BJ (cell line): ENCODE measurements around the gene KIAA1671. TPM values are rescaled to one million over a fixed set of nuclear protein-coding genes. Genes with fewer than 3 reads are reported as not detected.

Experiments
- CTCF ChIA-PET: fragments of 350-600 bp; formaldehyde crosslinking; extraction: SDS; loops from one replicate; lab custom pipeline; 2021; ENCODE audit warnings: antibody characterized with exemption, inconsistent platforms; lab: Yijun Ruan, JAX
- POLR2A ChIA-PET: fragments of 300-600 bp; sonication (Branson Sonifier 250); formaldehyde crosslinking; extraction: SDS; loops from one replicate; lab custom pipeline; 2021; ENCODE audit warnings: antibody characterized with exemption; lab: Charles Lee
- DNase-seq: peaks from one replicate; pipeline ENCODE4 v3.0.0-alpha.2; 2011; ENCODE audit warnings: low read depth
- H3K27me3 ChIP-seq: 2 replicates; pipeline ENCODE4 v1.6.0; 2011; ENCODE audit warnings: low read length; ENCODE audit not compliant: control insufficient read depth, insufficient read depth
- H3K36me3 ChIP-seq: 2 replicates; pipeline ENCODE4 v1.5.1; 2011; ENCODE audit warnings: low read length; ENCODE audit not compliant: control insufficient read depth, insufficient read depth
- H3K4me3 ChIP-seq: 2 replicates; pipeline ENCODE4 v1.5.1; 2011; ENCODE audit warnings: low read depth, mild to moderate bottlenecking, control low read depth, low read length
- CTCF ChIP-seq: IDR thresholded peaks from 2 replicates; pipeline ENCODE4 v1.5.1; 2011; ENCODE audit warnings: low read depth, mild to moderate bottlenecking, control low read depth, inconsistent platforms, low read length, moderate library complexity; ENCODE audit not compliant: insufficient read depth
- polyA plus RNA-seq: library from polyadenylated mRNA; depleted of rRNA; stranded (reverse); fragments of >200 nt; gene quantifications from 2 replicates; pipeline ENCODE4 v1.2.3, GENCODE V29; 2011

The KIAA1671 gene
- polyA plus RNA-seq, 1 experiment, result 0.11 TPM

GRCh38 chr22:24992946-24993345 is 40.4 kb downstream of the KIAA1671 start:
- CTCF ChIA-PET, result no interaction called here
- TF ChIP-seq CTCF, result no peak
- no peak for DNase-seq
- POLR2A ChIA-PET, result no interaction called here
- Histone ChIP-seq H3K36me3 (no peaks in the 10 kb centered on the region), H3K27me3 (no peaks in the 10 kb centered on the region), H3K4me3 (no peak overlapping the region)

GRCh38 chr22:24994070-24994763 is 41.7 kb downstream of the KIAA1671 start:
- no peak for DNase-seq
- POLR2A ChIA-PET, result no interaction called here
- H3K27me3 ChIP-seq, result no peaks in the 10 kb centered on the region

GRCh38 chr22:24995649-24996180 is 43.2 kb downstream of the KIAA1671 start:
- Histone ChIP-seq H3K4me3 (no peak overlapping the region), H3K27me3 (no peaks in the 10 kb centered on the region), H3K36me3 (no peaks in the 10 kb centered on the region)
- TF ChIP-seq CTCF, result no peak
- ChIA-PET POLR2A (no interaction called here), CTCF (no interaction called here)
- DNase-seq, result no peak

More at GRCh38 chr22:24994070-24994763, 41.7 kb downstream of the KIAA1671 start:
- CTCF ChIA-PET, result no interaction called here
- Histone ChIP-seq H3K4me3 (no peak overlapping the region), H3K36me3 (no peaks in the 10 kb centered on the region)
- no peak for TF ChIP-seq CTCF

DNA sequence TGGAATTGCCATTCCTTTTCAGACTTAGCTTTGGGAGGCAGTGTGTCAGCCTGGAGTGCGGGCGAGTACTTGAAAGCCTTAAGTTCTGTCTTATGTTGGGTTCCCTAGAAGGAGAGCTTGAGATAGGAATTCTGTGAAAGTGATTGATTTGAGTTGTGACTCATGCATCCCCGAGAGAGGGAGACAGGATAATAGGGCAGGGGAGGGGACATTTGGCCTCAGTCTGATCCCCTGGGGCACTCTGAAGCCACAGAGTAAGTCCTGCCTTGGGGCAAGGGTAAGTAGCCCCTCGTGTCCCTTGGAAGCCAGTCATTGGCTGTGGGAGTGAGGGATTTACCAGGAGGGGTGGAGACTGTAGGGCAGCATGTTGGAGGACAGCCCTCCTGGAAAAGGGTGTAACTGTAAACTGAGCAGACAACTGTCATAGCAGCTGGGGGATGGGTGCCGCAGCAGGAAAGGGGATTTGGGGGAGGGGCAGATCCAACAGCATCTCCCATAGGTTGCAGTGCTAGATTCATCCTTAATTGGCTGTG is 44.0 kb downstream of the KIAA1671 start:
- H3K4me3 ChIP-seq, result no peak overlapping the region
- no peak for DNase-seq
- no peaks in the 10 kb centered on the region for H3K36me3 ChIP-seq
- H3K27me3 ChIP-seq, result no peaks in the 10 kb centered on the region
- no peak for TF ChIP-seq CTCF
- CTCF ChIA-PET, result no interaction called here
- POLR2A ChIA-PET, result no interaction called here

GRCh38 chr22:24997023-24997422 is 44.5 kb downstream of the KIAA1671 start:
- TF ChIP-seq CTCF, result no peak
- DNase-seq, result no peak
- CTCF ChIA-PET, result no interaction called here
- H3K36me3 ChIP-seq, result no peaks in the 10 kb centered on the region
- POLR2A ChIA-PET, result no interaction called here
- no peak overlapping the region for H3K4me3 ChIP-seq
- no peaks in the 10 kb centered on the region for H3K27me3 ChIP-seq
